WTC11 (cell line): ENCODE measurements around the gene RPP40. TPM values are rescaled to one million over a fixed set of nuclear protein-coding genes. Genes with fewer than 3 reads are reported as not detected.
"Not testable (repeated sequence)": the region's sequence is repeated elsewhere in the genome, so short reads cannot be mapped to it uniquely, and the experiment has no call there.

ENCODE experiments used
- ATAC-seq: fragments of 200-7000 bp; cut with Tn5 transposase; 2 replicates; pipeline ENCODE4 v1.10.0; 2021; ENCODE audit warnings: mild to moderate bottlenecking, moderate library complexity
- CTCF ChIA-PET: fragments of 300-600 bp; sonication (Branson Sonifier 250); formaldehyde crosslinking; loops from one replicate; lab custom pipeline; 2021; ENCODE audit warnings: antibody characterized with exemption; lab: Charles Lee
- POLR2A ChIA-PET: fragments of 350-600 bp; sonication (Branson Sonifier 250); formaldehyde crosslinking; loops from one replicate; lab custom pipeline; 2021; ENCODE audit warnings: antibody characterized with exemption; lab: Charles Lee
- DNase-seq: peaks from one replicate; pipeline ENCODE4 v3.0.0; 2021; ENCODE audit warnings: low spot score
- H3K27ac Mint-ChIP-seq: 2 replicates; pipeline ENCODE4 v1.8.0; 2021; ENCODE audit warnings: mixed read lengths
- H3K27me3 Mint-ChIP-seq: 2 replicates; pipeline ENCODE4 v1.8.0; 2021; ENCODE audit warnings: low read depth, mild to moderate bottlenecking, moderate library complexity, mixed read lengths
- H3K36me3 Mint-ChIP-seq: 2 replicates; pipeline ENCODE4 v1.8.0; 2021; ENCODE audit warnings: mixed read lengths
- H3K4me1 Mint-ChIP-seq: 2 replicates; pipeline ENCODE4 v1.8.0; 2022; ENCODE audit warnings: mixed read lengths
- H3K4me3 Mint-ChIP-seq: 2 replicates; pipeline ENCODE4 v1.8.0; 2021; ENCODE audit warnings: mild to moderate bottlenecking, moderate library complexity, mixed read lengths
- H3K9me3 Mint-ChIP-seq: 2 replicates; pipeline ENCODE4 v1.8.0; 2021; ENCODE audit warnings: mixed read lengths
- ATF1 ChIP-seq: sonication (generic); formaldehyde crosslinking; IDR thresholded peaks from 2 replicates; pipeline ENCODE4 v1.8.1; 2023; ENCODE audit warnings: mild to moderate bottlenecking, moderate library complexity, missing genetic modification reagents
- CBFB ChIP-seq: sonication (generic); formaldehyde crosslinking; IDR thresholded peaks from 2 replicates; pipeline ENCODE4 v1.8.1; 2022; ENCODE audit warnings: mild to moderate bottlenecking, low read depth, missing genetic modification reagents
- FOXP1 ChIP-seq: sonication (generic); formaldehyde crosslinking; IDR thresholded peaks from 2 replicates; pipeline ENCODE4 v1.8.0; 2022; ENCODE audit warnings: missing genetic modification reagents, mild to moderate bottlenecking, moderate library complexity, borderline replicate concordance
- NR1H2 ChIP-seq: sonication (generic); formaldehyde crosslinking; IDR thresholded peaks from 2 replicates; pipeline ENCODE4 v1.9.0; 2021; ENCODE audit warnings: mild to moderate bottlenecking, moderate library complexity, missing genetic modification reagents
- OVOL2 ChIP-seq: fragments of 250-450 bp; sonication (Bioruptor Pico); IDR thresholded peaks from 2 replicates; pipeline ENCODE4 v1.9.0; 2021; ENCODE audit warnings: mild to moderate bottlenecking, borderline replicate concordance
- PRRX2 ChIP-seq: fragments of 250-450 bp; sonication (Bioruptor Pico); IDR thresholded peaks from 2 replicates; pipeline ENCODE4 v1.8.0; 2021; ENCODE audit warnings: mild to moderate bottlenecking
- SOX15 ChIP-seq: fragments of 250-450 bp; sonication (Bioruptor Pico); IDR thresholded peaks from 2 replicates; pipeline ENCODE4 v1.9.0; 2021; ENCODE audit warnings: mild to moderate bottlenecking
- ZBTB21 ChIP-seq: sonication (generic); formaldehyde crosslinking; IDR thresholded peaks from 2 replicates; pipeline ENCODE4 v1.8.1; 2023; ENCODE audit warnings: mild to moderate bottlenecking, missing genetic modification reagents, borderline replicate concordance
- ZNF396 ChIP-seq: fragments of 250-450 bp; sonication (Bioruptor Pico); IDR thresholded peaks from 2 replicates; pipeline ENCODE4 v1.8.0; 2021; ENCODE audit warnings: mild to moderate bottlenecking, moderate library complexity, borderline replicate concordance
- total RNA-seq: library from RNA; stranded (reverse); gene quantifications from 3 replicates; pipeline ENCODE4 v1.2.3, GENCODE V29; 2021
- TF ChIP-seq, protein P1 (sequence below): sonication (generic); formaldehyde crosslinking; IDR thresholded peaks from 2 replicates; pipeline ENCODE4 v1.8.1; 2022; ENCODE audit warnings: missing genetic modification reagents, borderline replicate concordance
- TF ChIP-seq, protein P2 (sequence below): fragments of 250-450 bp; sonication (Bioruptor Pico); IDR thresholded peaks from 2 replicates; pipeline ENCODE4 v1.9.0; 2021; ENCODE audit warnings: mild to moderate bottlenecking, borderline replicate concordance
- TF ChIP-seq, protein P3 (sequence below): sonication (generic); formaldehyde crosslinking; IDR thresholded peaks from 2 replicates; pipeline ENCODE4 v1.8.0; 2022; ENCODE audit warnings: mild to moderate bottlenecking, missing genetic modification reagents
- TF ChIP-seq, protein P4 (sequence below): sonication (generic); formaldehyde crosslinking; IDR thresholded peaks from 2 replicates; pipeline ENCODE4 v1.8.0; 2023; ENCODE audit warnings: missing genetic modification reagents
- TF ChIP-seq, protein P5 (sequence below): sonication (generic); formaldehyde crosslinking; conservative IDR thresholded peaks from 2 replicates; pipeline ENCODE4 v1.8.1; 2022; ENCODE audit warnings: mild to moderate bottlenecking, missing genetic modification reagents
- TF ChIP-seq, protein P6 (sequence below): sonication (generic); formaldehyde crosslinking; IDR thresholded peaks from 2 replicates; pipeline ENCODE4 v1.8.1; 2022; ENCODE audit warnings: mild to moderate bottlenecking, missing genetic modification reagents, moderate library complexity, borderline replicate concordance
- TF ChIP-seq, protein P7 (sequence below): sonication (generic); formaldehyde crosslinking; IDR thresholded peaks from 2 replicates; pipeline ENCODE4 v1.8.0; 2022; ENCODE audit warnings: mild to moderate bottlenecking, missing genetic modification reagents
- TF ChIP-seq, protein P8 (sequence below): sonication (generic); formaldehyde crosslinking; IDR thresholded peaks from 2 replicates; pipeline ENCODE4 v1.8.0; 2023; ENCODE audit warnings: mild to moderate bottlenecking, missing genetic modification reagents
- TF ChIP-seq, protein P9 (sequence below): sonication (generic); formaldehyde crosslinking; IDR thresholded peaks from 2 replicates; pipeline ENCODE4 v1.8.0; 2022; ENCODE audit warnings: mild to moderate bottlenecking, missing genetic modification reagents

The RPP40 gene
- total RNA-seq, 1 experiment from 2014 or later, result 12.2 TPM

DNA sequence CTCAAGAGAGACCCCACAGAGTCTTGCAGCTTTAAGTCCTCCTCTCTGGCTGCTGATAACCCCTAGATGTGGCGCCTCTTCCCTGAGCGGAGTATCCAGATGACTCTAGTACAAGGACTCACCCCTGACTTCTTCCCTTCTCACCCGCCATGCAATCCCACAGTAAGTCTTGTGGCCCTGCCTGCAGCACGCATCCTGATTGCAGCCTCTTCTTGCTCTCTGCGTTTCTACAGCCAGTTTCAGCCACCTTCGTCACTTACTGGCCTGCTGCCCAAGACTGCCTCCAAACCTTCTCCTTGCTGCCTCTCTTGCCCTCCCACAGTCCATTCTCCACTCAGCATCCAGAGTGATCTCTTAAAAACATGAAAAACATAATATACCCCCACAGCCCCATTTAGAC, 2.4 kb upstream of the RPP40 start:
- DNase-seq, result no peak
- Mint-ChIP-seq H3K4me3 (no peak overlapping the region), H3K4me1 (peaks cover 7% of the 10 kb centered on the region), H3K27me3 (no peaks in the 10 kb centered on the region), H3K36me3 (peaks cover 6% of the 10 kb centered on the region; the same call in 1 of the 2 replicates), H3K27ac (no peak overlapping the region), H3K9me3 (no peaks in the 10 kb centered on the region)
- CTCF ChIA-PET, result interaction anchor here (0.9 to 1.8 kb wide), 2 partner anchors 24 to 49 kb away, joined by 4 to 6 read pairs; no protein-coding TSS in a partner anchor
- POLR2A ChIA-PET, result no interaction called here
- TF ChIP-seq, protein P1, sequence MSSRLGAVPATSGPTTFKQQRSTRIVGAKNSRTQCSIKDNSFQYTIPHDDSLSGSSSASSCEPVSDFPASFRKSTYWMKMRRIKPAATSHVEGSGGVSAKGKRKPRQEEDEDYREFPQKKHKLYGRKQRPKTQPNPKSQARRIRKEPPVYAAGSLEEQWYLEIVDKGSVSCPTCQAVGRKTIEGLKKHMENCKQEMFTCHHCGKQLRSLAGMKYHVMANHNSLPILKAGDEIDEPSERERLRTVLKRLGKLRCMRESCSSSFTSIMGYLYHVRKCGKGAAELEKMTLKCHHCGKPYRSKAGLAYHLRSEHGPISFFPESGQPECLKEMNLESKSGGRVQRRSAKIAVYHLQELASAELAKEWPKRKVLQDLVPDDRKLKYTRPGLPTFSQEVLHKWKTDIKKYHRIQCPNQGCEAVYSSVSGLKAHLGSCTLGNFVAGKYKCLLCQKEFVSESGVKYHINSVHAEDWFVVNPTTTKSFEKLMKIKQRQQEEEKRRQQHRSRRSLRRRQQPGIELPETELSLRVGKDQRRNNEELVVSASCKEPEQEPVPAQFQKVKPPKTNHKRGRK (CRISPR knock-in tag), result no peak
- TF ChIP-seq SOX15 (CRISPR knock-in tag), result no peak
- no peak for TF ChIP-seq ATF1 (CRISPR knock-in tag)
- TF ChIP-seq PRRX2, result no peak
- TF ChIP-seq, protein P2, sequence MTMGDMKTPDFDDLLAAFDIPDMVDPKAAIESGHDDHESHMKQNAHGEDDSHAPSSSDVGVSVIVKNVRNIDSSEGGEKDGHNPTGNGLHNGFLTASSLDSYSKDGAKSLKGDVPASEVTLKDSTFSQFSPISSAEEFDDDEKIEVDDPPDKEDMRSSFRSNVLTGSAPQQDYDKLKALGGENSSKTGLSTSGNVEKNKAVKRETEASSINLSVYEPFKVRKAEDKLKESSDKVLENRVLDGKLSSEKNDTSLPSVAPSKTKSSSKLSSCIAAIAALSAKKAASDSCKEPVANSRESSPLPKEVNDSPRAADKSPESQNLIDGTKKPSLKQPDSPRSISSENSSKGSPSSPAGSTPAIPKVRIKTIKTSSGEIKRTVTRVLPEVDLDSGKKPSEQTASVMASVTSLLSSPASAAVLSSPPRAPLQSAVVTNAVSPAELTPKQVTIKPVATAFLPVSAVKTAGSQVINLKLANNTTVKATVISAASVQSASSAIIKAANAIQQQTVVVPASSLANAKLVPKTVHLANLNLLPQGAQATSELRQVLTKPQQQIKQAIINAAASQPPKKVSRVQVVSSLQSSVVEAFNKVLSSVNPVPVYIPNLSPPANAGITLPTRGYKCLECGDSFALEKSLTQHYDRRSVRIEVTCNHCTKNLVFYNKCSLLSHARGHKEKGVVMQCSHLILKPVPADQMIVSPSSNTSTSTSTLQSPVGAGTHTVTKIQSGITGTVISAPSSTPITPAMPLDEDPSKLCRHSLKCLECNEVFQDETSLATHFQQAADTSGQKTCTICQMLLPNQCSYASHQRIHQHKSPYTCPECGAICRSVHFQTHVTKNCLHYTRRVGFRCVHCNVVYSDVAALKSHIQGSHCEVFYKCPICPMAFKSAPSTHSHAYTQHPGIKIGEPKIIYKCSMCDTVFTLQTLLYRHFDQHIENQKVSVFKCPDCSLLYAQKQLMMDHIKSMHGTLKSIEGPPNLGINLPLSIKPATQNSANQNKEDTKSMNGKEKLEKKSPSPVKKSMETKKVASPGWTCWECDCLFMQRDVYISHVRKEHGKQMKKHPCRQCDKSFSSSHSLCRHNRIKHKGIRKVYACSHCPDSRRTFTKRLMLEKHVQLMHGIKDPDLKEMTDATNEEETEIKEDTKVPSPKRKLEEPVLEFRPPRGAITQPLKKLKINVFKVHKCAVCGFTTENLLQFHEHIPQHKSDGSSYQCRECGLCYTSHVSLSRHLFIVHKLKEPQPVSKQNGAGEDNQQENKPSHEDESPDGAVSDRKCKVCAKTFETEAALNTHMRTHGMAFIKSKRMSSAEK (CRISPR knock-in tag), result no peak
- TF ChIP-seq, protein P3, sequence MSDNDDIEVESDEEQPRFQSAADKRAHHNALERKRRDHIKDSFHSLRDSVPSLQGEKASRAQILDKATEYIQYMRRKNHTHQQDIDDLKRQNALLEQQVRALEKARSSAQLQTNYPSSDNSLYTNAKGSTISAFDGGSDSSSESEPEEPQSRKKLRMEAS (CRISPR knock-in tag), result no peak
- TF ChIP-seq, protein P4, sequence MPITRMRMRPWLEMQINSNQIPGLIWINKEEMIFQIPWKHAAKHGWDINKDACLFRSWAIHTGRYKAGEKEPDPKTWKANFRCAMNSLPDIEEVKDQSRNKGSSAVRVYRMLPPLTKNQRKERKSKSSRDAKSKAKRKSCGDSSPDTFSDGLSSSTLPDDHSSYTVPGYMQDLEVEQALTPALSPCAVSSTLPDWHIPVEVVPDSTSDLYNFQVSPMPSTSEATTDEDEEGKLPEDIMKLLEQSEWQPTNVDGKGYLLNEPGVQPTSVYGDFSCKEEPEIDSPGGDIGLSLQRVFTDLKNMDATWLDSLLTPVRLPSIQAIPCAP, result no peak
- no peak for TF ChIP-seq ZNF396 (CRISPR knock-in tag)
- TF ChIP-seq, protein P5, sequence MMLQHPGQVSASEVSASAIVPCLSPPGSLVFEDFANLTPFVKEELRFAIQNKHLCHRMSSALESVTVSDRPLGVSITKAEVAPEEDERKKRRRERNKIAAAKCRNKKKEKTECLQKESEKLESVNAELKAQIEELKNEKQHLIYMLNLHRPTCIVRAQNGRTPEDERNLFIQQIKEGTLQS (CRISPR knock-in tag), result no peak
- TF ChIP-seq, protein P6, sequence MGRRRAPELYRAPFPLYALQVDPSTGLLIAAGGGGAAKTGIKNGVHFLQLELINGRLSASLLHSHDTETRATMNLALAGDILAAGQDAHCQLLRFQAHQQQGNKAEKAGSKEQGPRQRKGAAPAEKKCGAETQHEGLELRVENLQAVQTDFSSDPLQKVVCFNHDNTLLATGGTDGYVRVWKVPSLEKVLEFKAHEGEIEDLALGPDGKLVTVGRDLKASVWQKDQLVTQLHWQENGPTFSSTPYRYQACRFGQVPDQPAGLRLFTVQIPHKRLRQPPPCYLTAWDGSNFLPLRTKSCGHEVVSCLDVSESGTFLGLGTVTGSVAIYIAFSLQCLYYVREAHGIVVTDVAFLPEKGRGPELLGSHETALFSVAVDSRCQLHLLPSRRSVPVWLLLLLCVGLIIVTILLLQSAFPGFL, result no peak
- TF ChIP-seq OVOL2, result no peak
- no peak for TF ChIP-seq CBFB
- no peak for TF ChIP-seq NR1H2
- no peak for TF ChIP-seq ZBTB21 (CRISPR knock-in tag)
- TF ChIP-seq, protein P7, sequence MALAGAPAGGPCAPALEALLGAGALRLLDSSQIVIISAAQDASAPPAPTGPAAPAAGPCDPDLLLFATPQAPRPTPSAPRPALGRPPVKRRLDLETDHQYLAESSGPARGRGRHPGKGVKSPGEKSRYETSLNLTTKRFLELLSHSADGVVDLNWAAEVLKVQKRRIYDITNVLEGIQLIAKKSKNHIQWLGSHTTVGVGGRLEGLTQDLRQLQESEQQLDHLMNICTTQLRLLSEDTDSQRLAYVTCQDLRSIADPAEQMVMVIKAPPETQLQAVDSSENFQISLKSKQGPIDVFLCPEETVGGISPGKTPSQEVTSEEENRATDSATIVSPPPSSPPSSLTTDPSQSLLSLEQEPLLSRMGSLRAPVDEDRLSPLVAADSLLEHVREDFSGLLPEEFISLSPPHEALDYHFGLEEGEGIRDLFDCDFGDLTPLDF (CRISPR knock-in tag), result no peak
- TF ChIP-seq, protein P8, sequence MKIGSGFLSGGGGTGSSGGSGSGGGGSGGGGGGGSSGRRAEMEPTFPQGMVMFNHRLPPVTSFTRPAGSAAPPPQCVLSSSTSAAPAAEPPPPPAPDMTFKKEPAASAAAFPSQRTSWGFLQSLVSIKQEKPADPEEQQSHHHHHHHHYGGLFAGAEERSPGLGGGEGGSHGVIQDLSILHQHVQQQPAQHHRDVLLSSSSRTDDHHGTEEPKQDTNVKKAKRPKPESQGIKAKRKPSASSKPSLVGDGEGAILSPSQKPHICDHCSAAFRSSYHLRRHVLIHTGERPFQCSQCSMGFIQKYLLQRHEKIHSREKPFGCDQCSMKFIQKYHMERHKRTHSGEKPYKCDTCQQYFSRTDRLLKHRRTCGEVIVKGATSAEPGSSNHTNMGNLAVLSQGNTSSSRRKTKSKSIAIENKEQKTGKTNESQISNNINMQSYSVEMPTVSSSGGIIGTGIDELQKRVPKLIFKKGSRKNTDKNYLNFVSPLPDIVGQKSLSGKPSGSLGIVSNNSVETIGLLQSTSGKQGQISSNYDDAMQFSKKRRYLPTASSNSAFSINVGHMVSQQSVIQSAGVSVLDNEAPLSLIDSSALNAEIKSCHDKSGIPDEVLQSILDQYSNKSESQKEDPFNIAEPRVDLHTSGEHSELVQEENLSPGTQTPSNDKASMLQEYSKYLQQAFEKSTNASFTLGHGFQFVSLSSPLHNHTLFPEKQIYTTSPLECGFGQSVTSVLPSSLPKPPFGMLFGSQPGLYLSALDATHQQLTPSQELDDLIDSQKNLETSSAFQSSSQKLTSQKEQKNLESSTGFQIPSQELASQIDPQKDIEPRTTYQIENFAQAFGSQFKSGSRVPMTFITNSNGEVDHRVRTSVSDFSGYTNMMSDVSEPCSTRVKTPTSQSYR (CRISPR knock-in tag), result no peak
- TF ChIP-seq FOXP1, result no peak
- TF ChIP-seq, protein P9, sequence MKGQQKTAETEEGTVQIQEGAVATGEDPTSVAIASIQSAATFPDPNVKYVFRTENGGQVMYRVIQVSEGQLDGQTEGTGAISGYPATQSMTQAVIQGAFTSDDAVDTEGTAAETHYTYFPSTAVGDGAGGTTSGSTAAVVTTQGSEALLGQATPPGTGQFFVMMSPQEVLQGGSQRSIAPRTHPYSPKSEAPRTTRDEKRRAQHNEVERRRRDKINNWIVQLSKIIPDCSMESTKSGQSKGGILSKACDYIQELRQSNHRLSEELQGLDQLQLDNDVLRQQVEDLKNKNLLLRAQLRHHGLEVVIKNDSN (CRISPR knock-in tag), result no peak
- no peak for ATAC-seq

DNA sequence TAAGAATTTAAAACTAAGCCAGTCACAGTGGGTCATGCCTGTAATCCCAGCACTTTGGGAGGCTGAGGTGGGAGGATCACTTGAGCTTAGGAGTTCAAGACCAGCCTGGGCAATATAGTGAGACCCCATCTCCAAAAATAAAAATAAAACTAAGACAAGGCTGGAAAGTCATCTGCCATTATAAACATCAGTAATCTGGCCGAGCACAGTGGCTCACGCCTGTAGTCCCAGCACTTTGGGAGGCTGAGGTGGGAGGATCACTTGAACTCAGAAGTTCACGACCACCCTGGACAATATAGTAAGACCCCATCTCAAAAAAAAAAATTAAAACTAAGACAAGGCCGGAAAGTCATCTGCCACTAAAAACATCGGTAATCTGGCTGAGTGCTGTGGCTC, 1.2 kb upstream of the RPP40 start:
- H3K4me1 Mint-ChIP-seq, DNase-seq, ATAC-seq, H3K27me3 Mint-ChIP-seq, POLR2A ChIA-PET, H3K27ac Mint-ChIP-seq, H3K9me3 Mint-ChIP-seq: not testable (repeated sequence)
- Mint-ChIP-seq H3K36me3 (peaks cover 10% of the 10 kb centered on the region; the same call in 1 of the 2 replicates), H3K4me3 (peak overlapping the region; percentile 89; the same call in 1 of the 2 replicates)
- CTCF ChIA-PET, result interaction anchor here (1.8 kb wide), 1 partner anchor 26 kb away, joined by 6 read pairs; no protein-coding TSS in a partner anchor
